HG03097 (cell line): ENCODE results near the gene PPP2R5E.

Experiments used
- ATAC-seq: cut with Tn5 transposase; IDR thresholded peaks from one replicate; pipeline ENCODE4 v1.9.1; 2021; ENCODE audit not compliant: unreplicated experiment, low FRiP score

PPP2R5E gene

GRCh38 chr14:63436286-63437098 is 106.7 kb downstream of the PPP2R5E start:
- ATAC-seq: no peak

DNA sequence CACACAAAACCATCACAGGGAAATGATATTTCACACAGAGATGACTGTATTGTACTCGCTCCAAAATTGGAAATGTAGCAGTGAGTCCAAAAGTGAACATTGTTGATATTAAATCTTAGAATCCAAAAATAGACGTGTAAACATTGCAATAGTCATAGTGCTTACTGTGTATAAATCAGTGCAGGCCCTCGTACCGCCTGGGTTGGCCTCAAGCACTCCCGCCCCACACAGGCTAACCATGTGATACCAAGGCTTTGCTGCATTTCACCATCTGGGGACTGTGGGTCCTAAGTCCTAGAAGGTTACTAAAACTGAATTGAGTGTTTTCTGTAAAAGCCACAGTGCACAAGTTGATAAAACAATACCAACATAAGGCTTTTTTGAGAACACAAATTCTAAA is 107.3 kb downstream of the PPP2R5E start:
- ATAC-seq: no peak

DNA sequence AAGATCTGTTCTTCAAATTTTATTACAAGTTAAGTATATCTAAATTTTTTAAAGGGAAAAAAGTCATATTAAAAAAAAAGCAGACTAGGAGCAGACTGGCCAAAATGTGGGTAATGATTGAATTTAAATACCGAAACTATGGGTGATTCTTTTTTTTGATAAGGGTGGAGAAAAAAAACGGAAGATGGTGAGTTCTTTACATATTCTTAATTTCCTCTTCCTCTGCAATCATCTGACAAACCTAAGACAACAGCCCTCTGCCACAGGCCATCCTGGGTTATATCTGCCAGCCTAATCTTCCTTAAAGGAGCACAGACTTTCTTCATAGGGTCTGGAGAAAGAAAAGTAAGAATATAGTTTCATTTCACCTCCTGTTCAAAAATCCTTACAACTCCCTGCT is 108.0 kb downstream of the PPP2R5E start:
- no peak for ATAC-seq

DNA sequence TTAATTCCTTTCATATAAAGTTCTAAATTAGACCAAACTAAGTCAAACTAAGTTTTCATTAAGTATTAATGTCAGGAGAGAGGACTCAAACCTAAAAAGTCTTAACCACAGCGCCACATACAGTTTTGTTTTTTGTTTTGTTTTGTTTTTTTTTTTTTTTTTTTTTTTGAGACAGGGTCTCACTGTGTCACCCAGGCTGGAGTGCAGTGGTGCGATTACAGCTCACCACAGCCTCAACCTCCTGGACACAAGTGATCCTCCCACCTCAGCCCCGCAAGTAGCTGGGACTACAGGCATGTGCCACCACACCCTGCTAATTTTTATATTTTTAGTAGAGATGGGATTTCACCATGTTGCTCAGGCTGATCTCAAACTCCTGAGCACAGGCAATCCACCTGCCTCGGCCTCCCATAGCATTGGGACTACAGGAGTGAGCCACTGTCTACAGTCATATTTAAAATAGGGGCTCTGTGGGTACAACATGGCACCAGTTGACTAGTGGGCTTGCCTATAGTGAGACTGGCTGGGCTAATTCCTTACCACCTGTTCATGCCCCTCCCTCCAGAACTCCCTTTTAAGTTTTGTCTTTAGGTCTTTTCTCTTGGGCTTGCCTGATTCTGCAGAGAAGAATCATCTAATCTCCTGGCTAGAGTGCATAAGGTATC is 110.2 kb downstream of the PPP2R5E start:
- ATAC-seq: no peak

DNA sequence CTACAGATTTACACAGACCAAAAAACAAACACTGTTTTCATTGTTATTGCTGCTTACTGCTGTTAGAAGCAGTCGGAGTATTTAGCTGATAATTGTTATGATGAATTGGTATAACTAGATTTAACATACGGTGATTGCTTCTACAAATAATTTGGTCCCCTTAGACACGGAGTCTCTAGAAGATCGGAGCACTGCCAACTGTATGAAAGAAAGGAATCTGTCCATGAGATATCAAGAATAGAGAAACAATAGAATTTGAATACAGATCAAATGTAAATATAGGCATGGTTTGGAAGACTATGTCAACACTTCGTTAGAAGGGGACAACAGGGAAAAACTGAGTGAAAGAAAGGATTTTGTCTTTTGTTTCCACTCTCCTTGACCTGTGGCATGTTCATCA is 110.9 kb downstream of the PPP2R5E start:
- ATAC-seq: no peak

DNA sequence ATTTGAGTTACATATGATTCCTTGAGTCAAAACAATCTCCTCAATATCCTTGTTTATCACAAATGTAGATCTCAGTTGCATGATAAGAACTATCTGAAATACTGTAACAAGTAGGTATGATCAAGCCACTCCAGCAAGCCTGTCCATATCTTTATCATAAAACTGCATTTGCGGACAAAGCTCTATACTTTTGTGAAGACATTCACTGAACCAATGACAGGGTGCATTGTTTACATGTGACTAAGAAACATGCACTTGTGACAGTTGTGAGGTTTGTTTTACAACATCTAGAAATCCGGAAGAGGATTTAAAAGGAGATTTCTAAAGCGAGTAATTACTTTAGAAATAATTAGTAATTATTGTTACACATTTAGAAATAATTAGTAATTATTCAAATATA is 111.7 kb downstream of the PPP2R5E start:
- no peak for ATAC-seq

- no peak for ATAC-seq
Observed at GRCh38 chr14:63428486-63428885, 114.7 kb downstream of the PPP2R5E start.

DNA sequence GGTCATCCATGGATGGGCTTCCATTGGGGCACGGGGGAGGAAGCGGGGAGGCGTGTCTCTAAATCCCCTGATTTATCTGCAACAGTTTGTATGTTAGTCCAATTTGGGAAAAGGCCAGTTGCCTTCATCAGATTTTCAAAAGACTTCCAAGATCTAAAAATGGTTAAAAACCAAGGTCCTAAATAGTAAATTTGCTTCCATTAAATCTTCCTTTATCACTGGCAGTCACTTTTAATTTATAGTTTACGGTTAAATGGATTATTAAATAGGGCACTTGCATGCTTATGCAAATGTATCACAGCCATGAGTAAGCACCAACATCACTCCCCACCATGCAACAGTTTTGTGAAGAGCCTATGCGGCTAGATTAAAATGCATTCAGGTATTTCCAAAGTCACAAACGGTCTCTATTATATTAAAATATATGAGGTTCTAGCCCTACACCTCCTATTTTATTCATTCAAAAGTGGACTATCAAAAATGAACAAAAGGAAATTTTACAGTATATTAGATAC is 116.3 kb downstream of the PPP2R5E start:
- ATAC-seq: no peak

- no peak for ATAC-seq
Observed at GRCh38 chr14:63423889-63424288, 119.3 kb downstream of the PPP2R5E start.

DNA sequence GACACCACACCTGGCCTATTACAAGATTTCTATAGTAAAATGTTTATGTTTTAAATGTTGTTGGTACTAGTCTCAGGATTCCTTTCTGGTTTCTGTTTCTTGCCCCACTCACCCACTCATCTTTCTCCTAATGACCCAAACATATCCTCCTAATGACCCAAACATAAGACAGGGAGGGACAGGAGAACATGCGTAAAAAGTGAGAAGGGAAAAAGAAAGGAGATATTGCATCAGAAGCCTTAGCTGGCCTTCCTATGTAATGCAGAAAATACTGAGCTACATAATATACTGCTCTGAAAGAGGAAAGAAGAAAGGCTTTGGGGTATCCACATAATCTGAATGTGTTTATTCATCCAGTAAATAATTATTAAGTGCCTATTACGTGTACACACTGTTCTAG is 119.8 kb downstream of the PPP2R5E start:
- no peak for ATAC-seq

DNA sequence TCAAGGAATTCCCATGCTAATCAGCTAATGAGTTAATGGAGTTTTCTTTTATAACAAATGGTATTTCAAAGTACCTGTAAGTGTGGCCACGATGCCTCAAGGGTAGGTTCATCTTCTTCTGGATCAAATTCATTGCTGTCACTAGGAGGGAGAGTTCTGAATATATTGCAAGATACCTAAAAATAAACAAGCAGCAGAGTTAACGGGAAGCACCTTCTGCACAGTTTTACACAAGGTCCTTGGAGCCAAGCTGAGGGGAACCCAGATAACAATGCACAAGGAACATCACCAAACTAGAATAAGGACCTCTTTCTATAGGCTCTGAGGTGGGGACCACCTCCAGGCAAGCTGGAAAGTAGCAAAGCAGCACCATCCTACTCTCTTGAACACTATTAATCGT is 121.3 kb downstream of the PPP2R5E start:
- ATAC-seq: no peak

GRCh38 chr14:63421226-63421625 is 122.0 kb downstream of the PPP2R5E start:
- no peak for ATAC-seq

DNA sequence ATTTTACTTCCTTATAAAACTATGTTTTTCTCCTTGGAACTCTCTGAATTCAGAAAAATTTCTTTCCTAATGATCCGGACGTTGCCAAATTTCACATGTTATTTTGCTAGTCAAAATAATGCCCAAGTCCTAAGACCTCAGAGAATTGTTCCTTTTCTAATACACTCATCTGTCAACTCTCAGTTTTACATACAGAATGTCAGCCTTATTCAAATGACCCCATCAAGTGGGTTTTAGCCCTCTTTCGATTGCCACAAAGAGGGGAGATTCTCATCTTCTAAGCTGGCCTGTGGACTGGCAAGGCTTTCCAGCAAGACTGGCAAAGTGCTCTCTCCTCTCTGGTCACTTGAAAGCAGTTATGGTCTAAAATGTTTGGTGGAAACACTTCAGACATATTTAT is 125.2 kb downstream of the PPP2R5E start:
- ATAC-seq: no peak

GRCh38 chr14:63413009-63413408 is 130.2 kb downstream of the PPP2R5E start:
- ATAC-seq: no peak

DNA sequence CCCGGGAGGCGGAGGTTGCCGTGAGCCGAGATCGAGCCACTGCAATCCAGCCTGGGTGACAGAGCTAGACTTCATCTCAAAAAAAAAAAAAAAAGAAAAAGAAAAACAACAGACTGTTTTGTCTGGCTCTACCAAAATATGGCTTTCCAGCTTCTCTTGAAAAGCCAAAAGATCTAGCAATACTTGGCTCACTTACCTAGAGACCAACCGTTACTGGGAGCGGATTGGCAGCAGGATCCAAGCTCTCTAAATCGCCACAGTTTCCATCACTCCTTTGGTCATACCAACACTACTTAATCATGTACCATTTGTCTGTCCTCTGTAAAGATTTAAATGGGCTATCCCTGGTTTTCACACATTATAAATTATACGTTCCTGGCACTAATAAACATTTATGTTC is 136.8 kb downstream of the PPP2R5E start:
- ATAC-seq: no peak

GRCh38 chr14:63405715-63406114 is 137.5 kb downstream of the PPP2R5E start:
- no peak for ATAC-seq

- ATAC-seq: no peak
Observed at GRCh38 chr14:63404906-63405305, 138.3 kb downstream of the PPP2R5E start.

DNA sequence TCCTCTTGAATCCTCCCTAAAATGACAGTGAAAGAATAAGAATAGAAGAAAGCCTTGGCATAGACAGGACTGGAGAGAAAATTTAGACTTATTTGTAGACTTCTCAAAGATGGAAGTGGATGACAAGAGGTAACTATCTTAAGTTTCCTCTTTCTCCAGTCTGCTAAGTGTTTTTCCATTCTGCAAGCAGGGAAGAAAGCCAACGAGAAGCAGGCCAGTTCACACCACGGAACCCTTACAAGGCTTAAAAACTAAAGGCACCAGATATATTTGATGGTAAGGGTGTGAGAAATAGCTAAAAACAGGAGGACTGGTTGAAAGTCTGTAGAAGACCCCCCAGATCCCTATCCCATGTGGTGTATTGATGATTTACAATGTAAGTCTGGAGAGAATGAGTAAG is 141.5 kb downstream of the PPP2R5E start:
- ATAC-seq: no peak

DNA sequence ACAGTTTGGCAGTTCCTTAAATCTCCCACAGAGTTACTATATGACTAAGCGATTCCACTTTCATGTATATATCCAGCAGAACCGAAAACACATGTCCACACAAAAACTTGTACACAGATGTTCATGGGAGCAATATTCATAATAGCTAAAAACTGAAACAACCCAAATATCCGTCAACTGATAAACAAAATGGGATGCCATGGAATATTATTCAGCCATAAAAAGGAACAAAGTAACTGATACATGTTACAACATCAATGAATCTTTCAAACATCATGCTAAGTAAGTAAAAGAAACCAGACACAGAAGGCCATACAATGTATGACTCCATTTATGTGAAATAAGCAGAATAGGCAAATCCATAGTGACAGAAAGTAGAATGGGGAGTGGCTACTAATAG is 144.2 kb downstream of the PPP2R5E start:
- ATAC-seq: no peak

GRCh38 chr14:63394841-63395240 is 148.3 kb downstream of the PPP2R5E start:
- ATAC-seq: no peak

GRCh38 chr14:63394432-63394831 is 148.7 kb downstream of the PPP2R5E start:
- no peak for ATAC-seq

GRCh38 chr14:63393012-63393411 is 150.2 kb downstream of the PPP2R5E start:
- ATAC-seq: no peak
